Mucosa of rectum (tissue), 2 donors: ENCODE data around the gene SMG7.

Experiments
- H3K27ac ChIP-seq, 2 donors: one replicate each; pipeline ENCODE4 v1.7.0; 2013; ENCODE audit warnings: inconsistent platforms in 2 of 2, low read depth in 2 of 2, low read length in 2 of 2
- H3K27me3 ChIP-seq, 2 donors: one replicate each; pipeline ENCODE4 v1.7.0; 2013; ENCODE audit warnings: low read length in 2 of 2; ENCODE audit not compliant: control insufficient read depth in 2 of 2, insufficient read depth in 2 of 2
- H3K36me3 ChIP-seq, 2 donors: one replicate each; pipeline ENCODE4 v1.7.0; 2013; ENCODE audit warnings: low read length in 2 of 2; ENCODE audit not compliant: control insufficient read depth in 2 of 2, insufficient read depth in 2 of 2
- H3K4me1 ChIP-seq, 2 donors: one replicate each; pipeline ENCODE4 v1.7.0; 2013; ENCODE audit warnings: low read length in 2 of 2, mild to moderate bottlenecking in 1 of 2; ENCODE audit not compliant: control insufficient read depth in 2 of 2, insufficient read depth in 2 of 2
- H3K4me3 ChIP-seq, 2 donors: one replicate each; pipeline ENCODE4 v1.7.0; 2013; ENCODE audit warnings: low read length in 2 of 2
- H3K9ac ChIP-seq, 2 donors: one replicate each; pipeline ENCODE4 v1.7.0; 2013; ENCODE audit warnings: low read length in 2 of 2, low read depth in 1 of 2, mild to moderate bottlenecking in 1 of 2
- H3K9me3 ChIP-seq, 2 donors: one replicate each; pipeline ENCODE4 v1.7.0; 2013; ENCODE audit warnings: low read length in 2 of 2; ENCODE audit not compliant: control insufficient read depth in 2 of 2
- donor health status: healthy.
- donor health status: Normal muscosa, but diverticular disease.

SMG7 gene

DNA sequence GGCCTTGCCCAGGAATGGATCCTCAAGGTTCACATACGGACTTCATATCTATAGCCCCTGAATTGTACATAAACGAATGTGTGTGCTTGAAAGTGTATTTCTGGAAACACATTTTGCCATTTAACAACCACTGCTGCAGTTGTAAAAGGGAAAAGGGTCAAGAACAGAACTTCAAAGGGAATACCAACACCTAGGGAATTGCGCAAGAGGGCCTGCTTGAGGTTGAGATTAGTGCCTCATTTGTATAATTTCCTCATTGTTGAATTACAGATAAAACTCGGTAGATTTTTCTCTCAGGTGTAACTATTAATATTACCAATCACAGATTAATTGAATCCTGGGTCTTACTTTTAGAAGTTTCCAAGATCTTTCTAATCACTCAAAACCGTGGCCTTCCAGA, 111.8 kb downstream of the SMG7 start:
- Histone ChIP-seq H3K4me1 (peaks cover 4 to 6% of the 10 kb centered on the region in 2 donors), H3K27ac (no peak overlapping the region), H3K9ac (no peak overlapping the region), H3K9me3 (no peaks in the 10 kb centered on the region), H3K4me3 (no peak overlapping the region), H3K27me3 (no peaks in the 10 kb centered on the region), H3K36me3 (no peaks in the 10 kb centered on the region)

DNA sequence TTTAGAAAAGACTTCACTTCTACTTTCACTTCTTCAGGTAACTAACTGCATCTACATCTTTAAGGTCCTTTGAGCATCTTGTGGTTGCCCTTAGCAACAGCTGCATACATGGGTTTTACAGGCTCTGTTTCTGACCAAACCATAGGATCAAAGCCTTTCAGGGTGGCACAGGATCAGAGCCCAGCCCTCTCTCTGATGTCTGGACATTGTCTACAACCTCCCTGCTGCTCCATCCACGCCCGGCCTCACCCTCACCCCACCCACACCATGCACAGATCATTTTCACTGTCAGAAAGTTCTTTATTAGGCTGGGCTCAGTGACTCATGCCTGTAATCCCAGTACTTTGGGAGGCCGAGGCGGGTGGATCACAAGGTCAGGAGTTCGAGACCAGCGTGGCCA, 112.7 kb downstream of the SMG7 start:
- Histone ChIP-seq H3K27me3 (no peaks in the 10 kb centered on the region), H3K36me3 (no peaks in the 10 kb centered on the region), H3K9me3 (no peaks in the 10 kb centered on the region), H3K4me1 (peaks cover 6% of the 10 kb centered on the region in 2 donors), H3K9ac (no peak overlapping the region), H3K27ac (no peak overlapping the region), H3K4me3 (no peak overlapping the region)

DNA sequence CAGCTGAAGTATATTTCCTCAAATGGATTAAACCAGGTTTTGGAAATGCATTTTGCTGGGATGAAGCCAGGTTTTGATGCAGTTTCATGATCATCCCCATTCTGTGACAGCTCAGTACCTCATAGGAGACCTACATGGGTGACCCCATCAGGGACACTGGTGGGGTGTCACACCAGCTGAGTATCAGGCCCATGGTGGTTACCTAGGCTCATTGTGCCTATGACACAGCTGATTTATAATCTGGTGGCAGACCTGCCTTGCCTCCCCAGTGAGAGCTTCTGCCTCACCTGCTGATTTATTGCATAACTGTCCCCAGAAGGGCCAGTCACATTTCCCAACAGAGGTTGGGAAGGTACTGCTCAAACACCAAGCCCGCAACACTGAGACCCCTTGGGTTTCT, 114.2 kb downstream of the SMG7 start:
- Histone ChIP-seq H3K27me3 (no peaks in the 10 kb centered on the region), H3K4me1 (peaks cover 8 to 15% of the 10 kb centered on the region in 2 donors), H3K36me3 (no peaks in the 10 kb centered on the region), H3K27ac (no peak overlapping the region), H3K4me3 (no peak overlapping the region), H3K9ac (no peak overlapping the region), H3K9me3 (no peaks in the 10 kb centered on the region)

DNA sequence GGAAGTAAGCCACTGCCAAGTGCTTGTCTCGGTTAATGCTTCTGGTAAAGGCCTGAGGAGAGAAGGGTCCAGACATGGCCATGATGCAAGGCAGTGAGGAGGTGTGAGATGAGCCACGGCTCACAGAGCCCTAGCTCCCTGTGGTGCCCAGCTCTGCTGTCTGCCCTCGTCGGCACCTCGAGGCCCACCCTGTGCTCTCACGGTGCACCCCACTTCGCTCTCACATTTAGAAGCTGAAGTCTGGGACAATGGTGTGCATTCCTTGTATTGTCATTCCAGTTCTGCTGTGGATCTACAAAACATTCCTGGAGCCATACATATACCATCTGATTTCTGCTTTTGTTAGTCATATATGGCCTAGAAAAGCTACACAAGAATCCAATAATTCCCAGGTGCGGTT, 114.6 kb downstream of the SMG7 start:
- Histone ChIP-seq H3K9ac (no peak overlapping the region), H3K27me3 (no peaks in the 10 kb centered on the region), H3K4me3 (no peak overlapping the region), H3K36me3 (no peaks in the 10 kb centered on the region), H3K9me3 (no peaks in the 10 kb centered on the region), H3K27ac (no peak overlapping the region), H3K4me1 (peaks cover 8 to 15% of the 10 kb centered on the region in 2 donors)

GRCh38 chr1:183588827-183589226, 116.5 kb downstream of the SMG7 start:
- peak overlapping the region; percentile 23 to 36 for H3K9ac ChIP-seq
- no peaks in the 10 kb centered on the region for H3K36me3 ChIP-seq
- no peaks in the 10 kb centered on the region for H3K9me3 ChIP-seq
- H3K27ac ChIP-seq = peak overlapping the region; percentile 39 to 68
- peak overlapping the region in 1 of 2 donors; percentile 56 for H3K4me3 ChIP-seq
- no peaks in the 10 kb centered on the region for H3K27me3 ChIP-seq
- H3K4me1 ChIP-seq = peaks cover 8 to 15% of the 10 kb centered on the region in 2 donors

DNA sequence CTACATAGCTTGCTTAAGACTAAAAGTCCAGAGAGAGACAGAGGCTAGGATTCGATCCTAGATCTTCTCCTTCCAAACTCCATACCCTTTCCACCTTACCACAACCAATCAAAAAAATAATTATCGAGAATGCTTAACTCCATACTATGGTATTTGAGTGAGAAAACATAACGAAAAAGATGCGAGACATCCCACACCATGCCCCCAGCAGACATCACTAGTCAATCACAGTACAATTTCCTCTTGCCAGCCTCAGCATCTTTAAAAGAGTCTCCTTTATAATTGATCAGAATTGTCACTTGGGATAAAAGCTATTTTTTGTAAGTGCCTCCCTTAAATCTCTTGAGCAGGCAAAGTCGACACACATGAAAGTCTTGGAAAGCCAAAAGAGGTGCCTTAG, 117.1 kb downstream of the SMG7 start:
- H3K4me1 ChIP-seq = peaks cover 8 to 15% of the 10 kb centered on the region in 2 donors
- H3K9ac ChIP-seq = no peak overlapping the region
- H3K27ac ChIP-seq = peak overlapping the region in 1 of 2 donors; percentile 68
- no peaks in the 10 kb centered on the region for H3K27me3 ChIP-seq
- peak overlapping the region in 1 of 2 donors; percentile 56 for H3K4me3 ChIP-seq
- no peaks in the 10 kb centered on the region for H3K9me3 ChIP-seq
- H3K36me3 ChIP-seq = no peaks in the 10 kb centered on the region

DNA sequence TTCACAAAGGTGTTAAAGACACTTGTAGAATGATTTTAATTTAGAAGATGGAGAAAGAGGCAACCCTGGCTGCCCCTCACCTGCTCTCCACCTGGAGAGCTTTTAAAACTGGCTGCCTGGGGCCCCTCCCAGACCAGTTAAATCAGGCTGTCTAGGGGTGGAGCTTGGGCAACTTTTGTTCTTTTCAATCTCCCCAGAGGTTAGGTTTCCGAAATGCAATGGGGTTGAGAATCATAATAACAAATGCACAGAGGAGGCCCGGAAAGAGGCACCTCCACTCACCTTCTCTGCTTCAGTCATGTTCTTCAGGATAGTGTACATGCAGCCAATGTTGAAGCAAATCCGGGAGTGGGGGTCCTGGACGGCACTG, 117.6 kb downstream of the SMG7 start:
- Histone ChIP-seq H3K27ac (peak overlapping the region; percentile 15 to 68), H3K4me3 (peak overlapping the region in 1 of 2 donors; percentile 58), H3K9ac (no peak overlapping the region), H3K36me3 (no peaks in the 10 kb centered on the region), H3K9me3 (no peaks in the 10 kb centered on the region), H3K27me3 (no peaks in the 10 kb centered on the region), H3K4me1 (peaks cover 8 to 15% of the 10 kb centered on the region in 2 donors)

DNA sequence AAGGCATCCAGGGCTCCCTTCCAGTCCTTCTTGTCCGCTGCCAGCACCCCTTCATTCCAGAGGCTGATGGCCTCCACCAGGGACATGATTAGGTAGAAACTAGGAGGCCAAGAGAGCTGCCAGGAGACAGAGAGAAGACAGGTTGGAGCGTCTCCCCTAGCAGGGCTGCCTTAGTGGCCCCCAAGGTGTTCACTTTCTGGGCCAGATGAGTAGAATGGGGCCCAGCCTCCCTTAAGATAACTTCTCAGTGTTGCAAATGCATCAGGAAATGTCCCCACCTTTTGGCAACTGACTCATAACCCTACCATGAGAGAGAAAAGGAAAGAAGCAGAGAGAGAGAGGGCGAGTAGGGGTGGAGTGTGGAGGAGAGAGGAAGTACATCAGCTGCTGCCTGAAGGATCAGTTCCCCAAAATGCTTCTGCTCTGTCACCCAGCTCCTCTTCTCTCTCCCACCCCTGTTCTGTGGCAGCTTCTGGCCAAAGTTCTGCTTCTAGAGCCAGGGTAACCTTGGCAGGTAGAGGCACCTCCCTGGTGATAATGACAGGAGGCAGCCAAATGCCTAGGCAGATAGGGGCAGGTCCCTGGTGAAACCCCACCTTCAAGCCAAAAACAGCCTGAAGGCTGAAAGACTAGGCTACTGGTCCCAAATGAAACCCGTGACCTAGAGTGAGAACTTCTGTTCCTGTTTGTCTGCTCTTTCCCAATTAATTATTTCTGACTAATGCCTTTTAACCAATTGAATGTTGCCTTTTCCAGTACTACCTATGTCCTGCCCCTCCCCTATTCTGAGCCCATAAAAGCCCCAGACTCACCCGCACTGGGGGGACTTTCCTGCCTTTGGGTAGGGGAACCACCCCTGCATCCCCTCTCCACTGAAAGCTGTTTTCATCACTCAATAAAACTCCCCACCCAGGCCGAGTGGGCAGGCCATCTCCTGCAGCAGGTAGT, 118.2 kb downstream of the SMG7 start, which contains the start of gene NCF2:
Gene NCF2, minus strand, starts transcription at position 216 of the 948 bp plus-strand sequence. Its CDS starts 130 bp downstream, at position 86.
- H3K9me3 ChIP-seq = no peaks in the 10 kb centered on the region
- H3K27me3 ChIP-seq = no peaks in the 10 kb centered on the region
- H3K4me3 ChIP-seq = peak within 1 kb of the TSS in 1 of 2 donors; percentile 58
- no peak within 1 kb of the TSS for H3K9ac ChIP-seq
- H3K27ac ChIP-seq = peak within 1 kb of the TSS; percentile 15 to 68
- no peaks in the 10 kb centered on the region for H3K36me3 ChIP-seq
- peaks cover 8 to 15% of the 10 kb centered on the region in 2 donors for H3K4me1 ChIP-seq

GRCh38 chr1:183592733-183593132, 120.4 kb downstream of the SMG7 start:
- Histone ChIP-seq H3K4me1 (peaks cover 8 to 15% of the 10 kb centered on the region in 2 donors), H3K9me3 (no peaks in the 10 kb centered on the region), H3K27me3 (no peaks in the 10 kb centered on the region), H3K27ac (peak overlapping the region in 1 of 2 donors; percentile 35), H3K4me3 (no peak overlapping the region), H3K9ac (no peak overlapping the region), H3K36me3 (no peaks in the 10 kb centered on the region)

- Histone ChIP-seq H3K9me3 (no peaks in the 10 kb centered on the region), H3K36me3 (no peaks in the 10 kb centered on the region), H3K9ac (no peak overlapping the region), H3K27ac (peak overlapping the region in 1 of 2 donors; percentile 35), H3K4me3 (no peak overlapping the region), H3K27me3 (no peaks in the 10 kb centered on the region), H3K4me1 (peaks cover 8 to 15% of the 10 kb centered on the region in 2 donors)
These were observed 121.1 kb downstream of the SMG7 start for GRCh38 chr1:183593356-183593755.
